Measurements from ENCODE around the gene RIC8B.

The RIC8B gene

GRCh38 chr12:106892075-106892474 lies 117.6 kb downstream of the RIC8B start:
- no peak for TF ChIP-seq CTCF (IDR thresholded peaks at IDR 0.05; ENCODE audit: low read depth, low read length)
- no peak overlapping the region for H3K4me3 ChIP-seq (ENCODE audit: low read depth, low read length)

GRCh38 chr12:106893451-106893850 lies 119.0 kb downstream of the RIC8B start:
- H3K4me3 ChIP-seq (ENCODE audit: low read depth, low read length) = no peak overlapping the region
- TF ChIP-seq CTCF (IDR thresholded peaks at IDR 0.05; ENCODE audit: low read depth, low read length) = no peak

GRCh38 chr12:106894774-106895173 lies 120.3 kb downstream of the RIC8B start:
- no peak for TF ChIP-seq CTCF (IDR thresholded peaks at IDR 0.05; ENCODE audit: low read depth, low read length)
- H3K4me3 ChIP-seq (ENCODE audit: low read depth, low read length) = no peak overlapping the region

GRCh38 chr12:106896603-106897002 lies 122.1 kb downstream of the RIC8B start:
- no peak for TF ChIP-seq CTCF (IDR thresholded peaks at IDR 0.05; ENCODE audit: low read depth, low read length)
- H3K4me3 ChIP-seq (ENCODE audit: low read depth, low read length) = no peak overlapping the region

GRCh38 chr12:106897082-106897481 lies 122.6 kb downstream of the RIC8B start:
- TF ChIP-seq CTCF (IDR thresholded peaks at IDR 0.05; ENCODE audit: low read depth, low read length) = no peak
- H3K4me3 ChIP-seq (ENCODE audit: low read depth, low read length) = no peak overlapping the region

GRCh38 chr12:106897981-106898901 lies 123.8 kb downstream of the RIC8B start:
- no peak for TF ChIP-seq CTCF (IDR thresholded peaks at IDR 0.05; ENCODE audit: low read depth, low read length)
- no peak overlapping the region for H3K4me3 ChIP-seq (ENCODE audit: low read depth, low read length)

GRCh38 chr12:106900554-106900953 lies 126.1 kb downstream of the RIC8B start:
- TF ChIP-seq CTCF (IDR thresholded peaks at IDR 0.05; ENCODE audit: low read depth, low read length) = no peak
- H3K4me3 ChIP-seq (ENCODE audit: low read depth, low read length) = no peak overlapping the region
